Measurements from ENCODE around the gene POM121C.
"Not testable (repeated sequence)": the region's sequence is repeated elsewhere in the genome, so short reads cannot be mapped to it uniquely, and the experiment has no call there.

The POM121C gene

DNA sequence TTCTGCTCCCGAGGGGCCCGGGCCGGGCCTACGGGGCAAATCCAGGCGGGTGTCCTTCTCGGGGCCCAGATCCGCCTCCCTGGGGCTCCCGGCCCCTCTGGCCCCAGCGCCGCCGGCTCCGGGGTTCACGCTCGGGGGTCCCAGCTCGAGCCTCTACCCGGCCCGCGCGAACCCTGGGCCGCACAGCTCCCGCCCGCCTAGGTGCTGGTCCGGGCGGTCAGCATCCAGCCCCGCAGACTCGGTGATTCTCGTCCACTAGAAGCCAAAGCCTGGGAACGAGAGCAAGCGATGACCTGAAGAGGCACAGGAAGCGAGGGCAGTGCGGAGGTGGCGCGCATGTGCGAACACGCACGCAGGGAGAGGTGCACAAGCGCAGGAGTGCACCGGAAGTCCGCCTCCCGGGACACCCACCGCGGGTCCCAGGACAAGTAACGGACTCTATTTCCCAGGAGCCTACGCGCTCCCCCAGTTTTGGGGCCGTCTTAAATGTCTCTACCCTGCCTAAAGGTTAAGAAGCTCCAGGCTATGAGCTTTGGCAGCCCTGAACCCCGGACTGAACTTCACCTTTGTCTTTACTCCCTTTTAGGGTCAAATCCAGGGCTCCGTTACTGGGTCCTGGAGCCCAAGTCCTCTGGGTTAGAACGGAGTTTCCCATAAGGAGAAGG, at the start of gene POM121C:
POM121C (minus strand) TSS at position 321 of the 665 bp plus-strand sequence. CDS start 44,803 bp downstream, outside the sequence.
- DNase-seq: peak; percentile 89 to 91

DNA sequence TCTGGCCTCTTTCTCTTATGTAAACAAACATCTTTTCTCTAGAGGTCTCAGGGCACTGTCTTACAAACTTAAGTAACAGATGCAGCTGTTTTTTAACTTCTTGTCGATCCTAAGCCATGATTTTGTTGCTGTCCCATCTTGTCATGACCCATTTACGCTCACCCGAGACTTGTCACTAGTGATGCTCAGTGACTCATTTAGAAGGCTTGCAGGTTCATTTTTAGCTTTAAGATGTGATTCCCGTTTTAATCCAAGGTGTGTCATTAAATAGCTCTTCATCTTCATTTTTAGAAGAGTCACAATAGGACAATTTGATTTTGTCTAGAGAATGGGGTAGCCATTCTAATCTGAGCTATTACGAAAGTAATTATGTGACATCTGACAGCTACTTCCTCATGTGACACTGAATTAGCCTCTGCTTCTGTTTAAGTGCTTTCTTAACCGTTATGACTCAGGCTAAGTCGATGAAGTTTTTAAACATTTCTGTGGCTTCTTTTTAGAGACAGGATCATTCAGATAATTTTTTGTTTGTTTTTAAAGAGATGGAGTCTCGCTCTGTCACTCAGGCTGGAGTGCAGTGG, 48.7 kb upstream of the POM121C start:
- DNase-seq: no peak

DNA sequence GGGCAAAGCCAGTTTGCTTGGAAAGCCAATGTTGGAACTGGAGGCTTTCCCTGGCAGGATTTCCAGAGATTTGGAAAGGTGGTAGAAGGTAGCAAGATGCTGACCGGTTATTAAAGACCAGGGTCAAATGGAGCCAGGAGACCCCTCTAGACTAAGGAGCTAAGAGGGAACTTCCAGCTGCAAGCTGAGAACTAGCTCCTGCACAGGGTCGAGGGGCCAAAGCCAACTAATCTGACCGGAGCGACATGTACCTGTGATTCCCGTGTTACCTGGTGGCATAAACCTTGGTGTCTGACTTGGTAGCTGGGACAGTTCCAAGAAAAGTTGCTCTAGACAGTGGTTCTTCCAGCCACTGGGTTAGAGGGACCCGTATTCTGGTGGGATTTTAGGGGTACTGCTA, 47.8 kb upstream of the POM121C start:
- no peak for DNase-seq

DNA sequence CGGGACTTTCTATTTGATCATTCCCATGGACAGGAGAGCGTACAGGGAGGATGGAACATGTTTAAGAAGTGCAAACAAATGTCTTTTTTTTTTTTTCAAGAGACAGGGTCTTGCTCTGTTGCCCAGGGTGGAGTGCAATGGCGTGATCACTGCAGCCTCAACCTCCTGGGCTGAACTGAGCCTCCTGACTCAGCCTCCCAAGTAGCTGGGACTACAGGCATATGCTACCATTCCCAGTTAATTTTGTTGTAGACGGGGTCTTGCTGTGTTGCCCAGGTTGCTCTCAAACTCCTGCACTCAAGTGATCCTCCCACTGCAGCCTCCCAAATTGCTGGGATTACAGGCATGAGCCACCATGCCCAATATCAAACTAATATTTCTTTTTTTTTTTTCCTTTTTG, 46.5 kb upstream of the POM121C start:
- no peak for DNase-seq

DNA sequence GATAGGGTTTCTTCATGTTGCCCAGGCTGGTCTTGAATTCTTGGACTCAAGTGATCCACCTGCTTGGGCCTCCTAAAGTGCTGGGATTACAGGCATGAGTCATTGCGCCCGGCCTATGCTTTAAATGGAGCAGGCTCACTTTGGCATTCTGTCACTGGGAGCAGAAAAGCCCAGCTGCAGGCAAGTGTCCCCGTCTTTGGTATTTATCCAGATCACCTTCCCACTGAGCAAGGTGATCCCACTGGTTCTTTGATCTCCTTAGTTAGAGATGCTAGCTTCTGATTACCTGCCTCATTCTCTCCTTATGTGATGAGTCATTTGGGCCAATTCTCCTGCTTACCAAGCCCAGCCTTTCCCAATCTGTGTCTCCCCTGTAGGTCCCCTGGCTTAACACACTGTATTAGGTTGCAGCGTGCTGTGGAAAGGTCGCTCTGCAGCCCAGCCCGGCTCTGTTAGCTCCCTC, 45.3 kb upstream of the POM121C start:
- no peak for DNase-seq

DNA sequence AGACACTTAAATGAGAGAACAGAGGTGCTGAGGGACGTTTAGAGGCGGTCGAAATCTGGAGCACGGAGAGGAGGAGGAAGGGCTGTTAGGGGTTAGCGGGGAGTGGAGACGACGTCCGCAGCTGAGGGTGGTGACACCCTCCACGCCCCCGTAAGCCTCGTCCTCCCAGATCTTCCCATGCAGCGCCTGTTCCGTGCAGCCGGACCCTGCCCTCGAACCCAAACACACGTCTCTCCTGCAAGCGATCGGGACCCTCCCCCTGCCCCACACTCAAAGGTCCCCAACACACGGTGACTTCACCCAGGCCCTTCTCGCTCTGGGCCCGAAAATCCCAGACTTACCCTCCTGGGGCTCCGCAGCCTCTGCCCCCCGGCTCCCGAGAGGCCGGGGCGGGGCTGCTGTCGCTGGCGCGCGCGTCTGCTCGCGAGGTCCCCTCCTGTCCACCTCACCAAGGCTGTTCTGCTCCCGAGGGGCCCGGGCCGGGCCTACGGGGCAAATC, 41.2 kb upstream of the POM121C start:
- peak; percentile 37 to 39 for DNase-seq

DNA sequence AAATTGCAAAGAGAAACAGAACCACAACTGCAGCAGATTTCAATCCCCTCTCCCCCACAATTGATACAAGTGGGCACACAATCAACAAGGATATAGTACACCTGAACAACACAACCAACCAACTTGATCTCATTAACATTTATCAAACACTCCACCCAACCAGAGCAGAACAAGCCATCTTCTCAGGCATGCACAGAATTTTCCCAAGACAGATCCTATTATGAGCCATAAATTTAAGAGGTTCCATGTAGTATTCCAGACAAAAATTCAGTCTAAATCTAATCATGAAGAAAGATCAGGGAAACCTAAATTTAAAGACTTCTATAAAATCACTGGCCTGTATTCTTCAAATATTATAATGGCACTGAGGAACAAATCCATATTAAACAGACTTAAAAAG, 35.6 kb upstream of the POM121C start:
- DNase-seq: not testable (repeated sequence)

DNA sequence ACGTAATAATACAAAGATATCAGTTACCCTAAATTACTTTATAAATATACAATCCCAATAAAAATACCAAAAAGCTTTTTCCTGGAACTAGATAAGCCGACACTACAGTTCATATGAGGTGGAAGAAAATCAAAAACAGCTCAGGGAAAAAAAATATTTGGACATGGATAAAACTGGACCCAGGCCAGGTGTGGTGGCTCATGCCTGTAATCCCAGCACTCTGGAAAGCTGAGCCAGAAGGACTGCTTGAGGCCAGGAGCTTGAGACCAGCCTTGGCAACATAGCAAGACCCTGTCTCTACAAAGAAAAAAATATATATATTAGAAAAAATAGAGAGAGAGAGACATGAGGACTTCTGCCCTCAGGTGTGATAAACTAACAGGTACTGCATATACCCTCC, 32.7 kb upstream of the POM121C start:
- not testable (repeated sequence) for DNase-seq

DNA sequence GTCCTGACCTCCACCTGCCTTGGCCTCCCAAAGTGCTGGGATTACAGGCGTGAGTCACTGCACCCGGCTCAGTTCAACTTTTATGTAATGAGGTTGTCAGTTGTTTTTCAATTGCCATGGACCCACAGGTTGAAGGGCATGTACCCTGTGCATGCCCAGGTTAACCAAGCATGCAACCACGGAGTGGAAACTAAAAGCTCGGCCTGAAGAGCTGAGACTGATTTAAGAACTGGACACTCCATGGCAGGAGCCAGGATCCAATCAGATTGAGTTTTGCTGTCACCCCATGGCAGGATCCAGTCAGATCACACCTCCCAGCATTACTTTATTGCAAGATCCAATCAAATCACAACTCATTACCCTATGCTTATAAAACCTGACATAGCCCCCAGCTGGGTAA, 22.9 kb upstream of the POM121C start:
- DNase-seq: not testable (repeated sequence)

DNA sequence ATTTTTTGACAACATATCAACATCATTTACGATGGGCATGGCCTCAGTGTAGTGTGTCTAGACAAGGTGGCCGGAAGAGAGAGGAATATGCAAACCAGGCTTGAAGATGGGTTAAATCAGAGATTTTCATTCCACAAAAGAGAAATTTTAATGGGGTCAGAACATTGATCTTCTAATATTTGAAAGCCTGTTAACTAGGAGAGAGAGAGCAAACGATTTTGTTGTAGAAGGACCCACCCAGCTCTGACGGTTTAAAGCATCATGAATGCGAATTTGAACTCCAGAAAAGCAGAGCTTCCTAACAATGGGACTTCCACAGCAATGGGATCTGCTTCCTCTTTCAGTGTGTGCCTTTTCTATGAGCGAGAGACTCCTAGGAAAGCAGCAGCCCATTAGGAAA, 5.9 kb upstream of the POM121C start, which contains the start of gene SPDYE5:
SPDYE5 (plus strand) TSS at position 301 of the 400 bp plus-strand sequence. CDS start 1,728 bp downstream, outside the sequence.
- not testable (repeated sequence) for DNase-seq

DNA sequence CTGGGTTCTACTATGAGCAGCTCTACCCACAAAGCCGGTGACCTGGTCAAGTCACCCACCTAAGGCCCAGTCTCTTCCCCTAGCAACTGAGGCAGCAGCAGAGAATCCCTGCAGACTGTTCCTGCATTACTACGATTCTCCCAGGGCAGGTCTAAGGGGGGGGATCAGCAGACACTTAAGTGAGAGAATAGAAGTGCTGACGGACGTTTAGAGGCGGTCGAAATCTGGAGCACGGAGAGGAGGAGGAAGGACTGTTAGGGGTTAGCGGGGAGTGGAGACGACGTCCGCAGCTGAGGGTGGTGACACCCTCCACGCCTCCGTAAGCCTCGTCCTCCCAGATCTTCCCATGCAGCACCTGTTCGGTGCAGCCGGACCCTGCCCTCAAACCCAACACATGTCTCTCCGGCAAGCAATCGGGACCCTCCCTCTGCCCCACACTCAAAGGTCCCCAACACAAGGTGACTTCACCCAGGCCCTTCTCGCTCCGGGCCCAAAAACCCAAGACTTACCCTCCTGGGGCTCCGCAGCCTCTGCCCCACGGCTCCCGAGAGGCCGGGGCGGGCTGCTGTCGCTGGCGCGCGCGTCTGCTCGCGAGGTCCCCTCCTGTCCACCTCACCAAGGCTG, 632 bp downstream of the POM121C start:
- peak; percentile 49 to 52 for DNase-seq

DNA sequence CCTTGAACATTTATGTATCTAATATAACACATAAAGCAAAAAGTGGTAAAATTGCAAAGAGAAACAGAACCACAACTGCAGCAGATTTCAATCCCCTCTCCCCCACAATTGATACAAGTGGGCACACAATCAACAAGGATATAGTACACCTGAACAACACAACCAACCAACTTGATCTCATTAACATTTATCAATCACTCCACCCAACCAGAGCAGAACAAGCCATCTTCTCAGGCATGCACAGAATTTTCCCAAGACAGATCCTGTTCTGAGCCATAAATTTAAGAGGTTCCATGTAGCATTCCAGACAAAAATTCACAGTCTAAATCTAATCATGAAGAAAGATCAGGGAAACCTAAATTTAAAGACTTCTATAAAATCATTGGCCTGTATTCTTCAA, 5.8 kb downstream of the POM121C start:
- not testable (repeated sequence) for DNase-seq

DNA sequence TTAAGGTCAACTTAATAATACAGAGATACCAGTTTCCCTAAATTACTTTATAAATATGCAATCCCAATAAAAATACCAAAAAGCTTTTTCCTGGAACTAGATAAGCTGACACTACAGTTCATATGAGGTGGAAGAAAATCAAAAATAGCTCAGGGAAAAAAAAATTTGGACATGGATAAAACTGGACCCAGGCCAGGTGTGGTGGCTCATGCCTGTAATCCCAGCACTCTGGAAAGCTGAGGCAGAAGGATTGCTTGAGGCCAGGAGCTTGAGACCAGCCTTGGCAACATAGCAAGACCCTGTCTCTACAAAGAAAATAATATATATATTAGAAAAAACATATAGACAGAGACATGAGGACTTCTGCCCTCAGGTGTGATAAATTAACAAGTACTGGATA, 8.6 kb downstream of the POM121C start:
- not testable (repeated sequence) for DNase-seq

DNA sequence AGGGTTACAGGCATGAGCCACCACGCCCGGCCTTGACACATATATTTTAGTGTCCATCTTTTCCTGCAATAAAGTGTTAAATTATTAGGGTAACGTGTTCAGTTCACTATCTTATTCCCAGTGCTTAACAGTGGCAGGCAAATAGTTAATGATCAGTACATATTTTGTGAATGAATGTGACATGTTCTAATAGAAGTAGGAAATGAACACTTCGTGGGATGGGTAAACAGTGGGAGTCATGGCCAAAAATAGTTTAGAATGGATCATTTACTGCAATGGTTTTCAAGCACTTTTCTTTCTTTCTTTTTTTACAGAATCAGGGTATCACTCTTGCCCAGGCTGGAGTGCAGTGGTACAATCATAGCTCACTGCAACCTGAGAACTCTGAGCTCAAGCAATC, 15.9 kb downstream of the POM121C start:
- DNase-seq: not testable (repeated sequence)

DNA sequence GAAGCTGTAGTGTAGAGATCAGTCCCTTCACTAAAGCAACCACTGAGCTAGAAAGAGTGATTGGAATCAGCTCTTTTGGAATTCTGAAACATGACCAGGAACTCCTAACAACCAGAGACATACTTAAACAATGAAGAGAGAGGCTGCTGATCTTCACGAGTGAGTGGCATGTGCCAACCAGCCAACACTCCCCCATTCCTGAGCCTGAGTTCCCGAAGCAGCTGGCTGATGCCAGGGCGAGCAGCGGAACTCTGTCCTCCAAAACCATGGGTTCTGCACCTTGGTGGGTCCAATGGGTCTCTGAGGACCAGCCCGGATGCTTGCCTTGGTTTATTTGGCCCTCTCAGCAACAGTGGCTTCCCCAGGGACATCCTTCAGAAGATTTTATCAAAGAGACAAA, 25.6 kb downstream of the POM121C start:
- not testable (repeated sequence) for DNase-seq

DNA sequence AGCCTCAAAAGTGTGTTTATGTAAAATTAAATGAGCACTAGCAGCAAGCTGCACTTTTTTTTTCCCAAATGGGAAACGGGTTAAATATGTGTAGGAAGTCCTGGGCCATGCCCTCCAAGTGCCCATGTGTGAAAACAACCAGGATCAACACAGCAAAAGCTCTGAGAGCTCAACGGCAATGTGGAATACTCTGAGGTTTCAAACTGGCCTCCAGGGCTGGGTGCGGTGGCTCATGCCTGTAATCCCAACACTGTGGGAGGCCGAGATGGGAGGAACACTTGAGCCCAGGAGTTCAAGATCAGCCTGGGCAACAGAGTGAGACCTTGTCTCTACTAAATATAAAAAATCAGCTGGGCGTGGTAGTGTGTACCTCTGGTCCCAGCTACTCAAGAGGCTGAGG, 28.1 kb downstream of the POM121C start:
- not testable (repeated sequence) for DNase-seq

DNA sequence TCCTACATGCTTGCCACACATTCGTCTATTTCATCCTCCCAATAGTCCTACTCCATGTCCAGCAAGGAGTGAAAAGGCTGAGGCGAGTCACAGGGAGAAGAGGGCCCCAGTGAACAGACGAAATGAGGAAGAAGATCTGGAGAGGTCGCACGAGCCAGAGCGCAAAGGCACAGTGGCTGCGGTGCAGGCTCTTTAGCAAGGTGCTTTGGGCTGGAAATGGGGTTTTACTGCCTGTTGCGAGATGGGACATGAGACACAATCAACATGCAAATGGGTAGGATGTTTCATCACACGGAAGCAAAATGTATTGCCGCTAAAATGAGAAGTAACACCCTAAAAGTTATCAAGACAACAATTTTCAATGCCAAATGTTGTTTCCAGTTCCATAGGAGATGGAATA, 29.7 kb downstream of the POM121C start:
- DNase-seq: not testable (repeated sequence)

DNA sequence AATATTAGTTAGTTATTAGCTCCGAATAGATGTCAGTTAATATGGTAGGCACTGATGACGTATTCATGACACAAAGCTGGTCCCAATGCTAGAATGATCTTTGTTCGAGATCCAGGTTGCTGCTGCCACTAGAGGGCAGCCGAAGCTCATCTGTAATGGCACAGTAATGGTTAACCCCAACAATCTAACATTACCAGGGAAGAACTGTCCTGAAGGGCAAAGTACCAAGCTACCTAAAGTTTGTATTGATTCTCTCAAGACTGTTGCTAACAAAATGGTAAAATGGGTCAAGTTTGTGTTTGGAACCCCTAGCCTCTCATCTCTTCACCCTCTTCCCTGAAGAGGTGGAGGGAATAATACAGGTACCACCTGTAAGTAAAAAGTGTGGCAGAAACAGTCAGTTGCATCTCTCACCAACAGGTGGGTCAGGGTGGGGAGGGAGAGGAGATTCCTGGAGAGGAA, 33.6 kb downstream of the POM121C start:
- DNase-seq: not testable (repeated sequence)

DNA sequence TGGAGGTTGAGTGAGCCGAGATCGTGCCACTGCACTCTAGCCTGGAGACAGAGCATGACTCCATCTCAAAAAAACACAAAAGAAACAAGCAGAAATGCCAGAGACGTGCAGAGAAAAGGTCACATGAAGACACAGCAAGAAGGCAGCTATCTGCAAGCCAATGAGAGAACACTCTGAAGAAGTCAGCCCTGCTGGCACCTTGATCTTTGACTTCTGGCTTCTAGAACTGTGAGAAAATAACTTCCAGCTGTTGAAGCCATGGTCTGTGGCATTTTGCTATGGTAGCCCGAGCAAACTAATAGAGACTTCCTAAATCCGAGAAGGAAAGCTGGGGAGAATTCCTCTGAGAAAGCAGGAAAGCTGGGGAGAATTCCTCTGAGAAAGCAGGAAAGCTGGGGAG, 36.2 kb downstream of the POM121C start:
- DNase-seq: not testable (repeated sequence)

DNA sequence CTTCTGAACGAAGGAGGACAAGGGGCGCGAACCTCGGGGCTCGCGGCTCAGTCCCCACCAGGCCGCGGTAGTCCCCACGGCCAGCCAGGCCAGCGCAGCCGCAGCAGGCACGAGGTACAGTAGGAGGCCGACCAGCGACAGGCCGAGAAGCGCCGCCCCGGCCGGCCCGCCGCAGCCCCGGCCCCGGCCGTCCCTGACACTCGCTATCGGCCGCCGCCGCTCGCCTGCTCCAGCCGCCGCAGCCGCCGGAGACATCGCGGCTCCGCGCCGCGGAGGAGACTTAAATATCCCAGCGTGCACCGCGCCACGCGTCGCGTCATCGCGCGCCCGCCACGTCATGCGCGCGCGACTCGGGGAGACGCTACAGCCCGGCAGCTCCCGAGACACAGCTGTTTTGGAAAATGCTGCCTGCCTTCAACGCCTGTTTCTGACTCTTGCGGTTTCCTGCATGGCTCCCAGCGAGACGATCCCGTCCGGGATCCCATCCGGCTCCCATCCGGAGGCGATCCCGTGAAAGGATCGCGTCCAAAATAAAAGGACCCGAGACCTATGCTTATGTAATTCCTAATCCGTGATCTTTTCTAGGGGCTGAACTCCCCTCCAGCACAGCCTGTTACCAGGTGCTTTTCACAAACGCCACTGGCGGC, 43.5 kb downstream of the POM121C start:
- peak; percentile 63 to 66 for DNase-seq

DNA sequence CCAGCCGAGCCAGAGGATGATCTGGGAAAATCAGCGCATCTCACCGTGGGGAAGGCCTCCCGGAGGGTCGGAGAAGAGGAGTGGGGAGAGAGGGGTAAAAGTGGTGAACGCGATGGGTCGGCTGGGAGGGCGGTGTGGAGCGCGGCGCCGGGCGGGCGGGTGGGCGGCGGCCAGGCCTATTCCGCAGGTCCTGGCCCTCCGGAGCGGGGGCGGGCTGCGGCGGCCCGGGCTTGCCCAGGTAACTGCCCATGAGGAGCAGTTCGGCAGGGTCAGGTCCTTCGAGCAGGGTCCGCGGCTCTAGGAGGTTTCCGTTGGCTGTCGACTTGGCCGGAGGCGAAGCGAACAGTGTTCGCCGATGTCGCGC, 44.0 kb downstream of the POM121C start:
- DNase-seq: not testable (repeated sequence)

DNA sequence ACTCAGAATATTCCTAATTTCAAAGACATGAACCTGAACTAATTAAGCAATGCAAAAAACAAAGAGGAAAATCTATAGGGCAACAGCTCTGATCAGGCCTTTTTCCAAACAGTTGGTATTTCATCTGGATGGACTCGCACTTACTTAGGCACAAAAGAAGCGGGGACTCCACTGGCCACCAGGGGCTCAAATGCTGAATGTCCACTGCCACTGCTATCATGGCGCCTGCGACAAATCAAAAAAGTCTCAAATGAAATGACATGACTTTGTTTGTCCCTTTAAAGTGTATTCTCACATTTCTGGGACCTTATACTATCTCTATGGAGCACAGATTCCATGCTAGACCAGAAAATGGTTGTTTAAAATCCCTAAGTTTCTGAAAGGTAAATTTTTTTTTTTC, 47.1 kb downstream of the POM121C start:
- not testable (repeated sequence) for DNase-seq

DNA sequence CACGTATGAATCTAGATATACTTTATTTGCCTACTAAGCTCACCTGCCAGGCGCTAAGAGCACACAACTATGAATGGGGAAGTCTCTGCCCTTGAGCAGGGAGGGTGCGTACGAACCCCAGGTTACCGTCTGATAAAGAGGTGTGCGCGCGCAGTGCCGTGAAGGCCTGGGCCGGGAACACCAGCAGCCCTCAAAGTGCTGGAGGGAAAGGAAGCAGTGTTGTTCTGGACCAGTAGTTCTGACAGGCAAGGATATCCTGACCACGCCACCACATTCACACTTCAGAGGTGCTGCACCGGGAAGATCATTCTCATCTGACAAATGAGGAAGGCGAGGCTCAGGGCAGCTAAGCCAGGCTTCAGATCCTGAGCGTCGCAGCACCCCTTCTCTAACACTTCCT, 62.6 kb downstream of the POM121C start:
- not testable (repeated sequence) for DNase-seq

All from activated T-cell treated with anti-CD3 and anti-CD28 coated beads, Interleukin-2, amount 50 U/mL, for 48 hours (primary cell).